ENCODE measurements around the gene EFHD1.

GRCh38 chr2:232668805-232669444 is 35.5 kb downstream of the EFHD1 start:
- TF ChIP-seq, protein P1, sequence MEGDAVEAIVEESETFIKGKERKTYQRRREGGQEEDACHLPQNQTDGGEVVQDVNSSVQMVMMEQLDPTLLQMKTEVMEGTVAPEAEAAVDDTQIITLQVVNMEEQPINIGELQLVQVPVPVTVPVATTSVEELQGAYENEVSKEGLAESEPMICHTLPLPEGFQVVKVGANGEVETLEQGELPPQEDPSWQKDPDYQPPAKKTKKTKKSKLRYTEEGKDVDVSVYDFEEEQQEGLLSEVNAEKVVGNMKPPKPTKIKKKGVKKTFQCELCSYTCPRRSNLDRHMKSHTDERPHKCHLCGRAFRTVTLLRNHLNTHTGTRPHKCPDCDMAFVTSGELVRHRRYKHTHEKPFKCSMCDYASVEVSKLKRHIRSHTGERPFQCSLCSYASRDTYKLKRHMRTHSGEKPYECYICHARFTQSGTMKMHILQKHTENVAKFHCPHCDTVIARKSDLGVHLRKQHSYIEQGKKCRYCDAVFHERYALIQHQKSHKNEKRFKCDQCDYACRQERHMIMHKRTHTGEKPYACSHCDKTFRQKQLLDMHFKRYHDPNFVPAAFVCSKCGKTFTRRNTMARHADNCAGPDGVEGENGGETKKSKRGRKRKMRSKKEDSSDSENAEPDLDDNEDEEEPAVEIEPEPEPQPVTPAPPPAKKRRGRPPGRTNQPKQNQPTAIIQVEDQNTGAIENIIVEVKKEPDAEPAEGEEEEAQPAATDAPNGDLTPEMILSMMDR (IDR thresholded peaks at IDR 0.05; ENCODE audit: low read length), result peak; percentile 34
- no peak for TF ChIP-seq EZH2 (optimal IDR thresholded peaks at IDR 0.05; ENCODE audit: low read depth, low read length)

Data from MM.1S (cell line).